Activated T-cell treated with anti-CD3 and anti-CD28 coated beads for 48 hours (primary cell): Measurements from ENCODE around the gene AKAP9.
"Not testable (repeated sequence)": the region's sequence is repeated elsewhere in the genome, so short reads cannot be mapped to it uniquely, and the experiment has no call there.

Source experiments
- DNase-seq: peaks from one replicate; pipeline ENCODE4 v3.0.0-alpha.2; 2020; ENCODE audit warnings: low read depth

Gene AKAP9

DNA sequence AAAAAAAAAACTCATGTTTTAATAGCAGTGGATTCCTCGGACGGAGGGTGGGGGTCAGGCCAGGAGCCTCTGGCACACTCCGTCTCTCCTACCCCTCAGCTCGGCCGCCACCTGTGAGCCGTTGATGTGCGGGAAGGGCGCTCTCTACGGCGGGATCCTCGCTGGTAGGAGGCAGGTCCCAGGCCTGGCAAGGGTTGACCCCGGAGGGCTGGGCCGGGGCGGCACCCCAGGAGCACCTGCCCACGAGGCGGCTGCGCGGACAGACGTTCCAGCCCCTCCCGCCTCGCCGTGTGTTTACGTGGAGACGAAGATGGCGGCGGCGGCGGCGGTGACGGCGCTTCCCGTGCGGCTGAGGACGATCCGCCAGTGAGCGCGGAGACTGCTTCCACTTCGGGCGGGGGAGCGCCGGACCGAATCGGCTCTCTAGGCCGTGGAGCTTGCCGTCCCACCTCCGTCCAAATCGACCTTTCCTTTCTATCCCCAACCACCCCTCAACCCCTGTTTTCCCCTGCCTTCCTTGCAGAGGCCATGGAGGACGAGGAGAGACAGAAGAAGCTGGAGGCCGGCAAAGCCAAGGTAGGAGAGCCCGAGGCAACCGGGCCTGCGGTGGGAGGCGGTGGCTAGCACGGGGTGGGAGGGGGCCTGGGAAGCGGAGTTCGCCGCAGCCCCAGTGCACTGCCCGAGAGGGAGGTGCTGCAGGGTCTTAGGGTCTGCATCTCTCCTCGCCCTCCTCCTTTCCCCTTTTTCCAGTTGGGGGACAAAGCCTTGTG, at the start of gene AKAP9:
Gene AKAP9, plus strand, starts transcription at position 291 of the 770 bp plus-strand sequence. Its CDS starts 238 bp downstream, at position 529.
- peak; percentile 87 for DNase-seq

GRCh38 chr7:91892099-91892705, 48.5 kb upstream of the AKAP9 start:
- no peak for DNase-seq

DNA sequence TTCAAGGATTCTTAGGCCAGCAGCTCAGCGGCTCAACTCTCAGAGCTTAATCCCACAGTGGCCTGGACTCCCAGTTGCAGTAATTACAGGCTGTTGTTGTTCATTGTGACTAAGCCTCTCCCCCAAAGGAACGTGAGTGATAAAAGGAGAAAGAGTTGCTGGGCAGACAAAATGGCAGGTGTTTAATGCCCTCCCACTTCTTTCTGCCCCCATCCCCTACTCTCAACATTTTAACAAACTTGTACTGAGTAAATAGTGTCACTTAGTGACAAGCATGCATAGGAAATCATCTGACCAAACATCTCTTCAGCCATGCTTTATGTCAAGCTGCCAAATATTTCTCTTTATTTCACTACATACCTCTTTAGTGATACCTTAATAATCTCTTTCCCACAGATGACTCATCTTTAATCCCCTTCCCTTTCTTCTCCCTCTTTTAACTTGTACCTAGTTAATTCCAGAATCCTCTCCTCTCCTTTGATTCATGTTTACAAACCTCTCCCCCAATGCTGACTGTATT, 47.8 kb upstream of the AKAP9 start:
- DNase-seq: no peak

DNA sequence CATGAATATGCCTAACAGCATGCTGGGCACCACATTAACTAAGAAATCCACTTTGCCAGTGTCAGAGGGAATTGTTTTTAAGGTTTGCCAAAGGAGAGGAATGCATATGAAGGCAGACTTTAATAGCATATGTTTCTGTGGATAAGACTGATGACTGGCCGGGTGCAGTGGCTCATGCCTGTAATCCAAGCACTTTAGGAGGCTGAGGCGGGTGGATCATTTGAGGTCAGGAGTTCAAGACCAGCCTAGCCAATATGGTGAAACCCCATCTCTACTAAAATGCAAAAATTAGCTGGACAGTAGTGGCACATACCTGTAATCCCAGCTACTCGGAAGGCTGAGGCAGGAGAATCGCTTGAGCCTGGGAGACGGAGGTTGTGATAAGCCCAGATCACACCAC, 47.0 kb upstream of the AKAP9 start:
- DNase-seq: not testable (repeated sequence)

DNA sequence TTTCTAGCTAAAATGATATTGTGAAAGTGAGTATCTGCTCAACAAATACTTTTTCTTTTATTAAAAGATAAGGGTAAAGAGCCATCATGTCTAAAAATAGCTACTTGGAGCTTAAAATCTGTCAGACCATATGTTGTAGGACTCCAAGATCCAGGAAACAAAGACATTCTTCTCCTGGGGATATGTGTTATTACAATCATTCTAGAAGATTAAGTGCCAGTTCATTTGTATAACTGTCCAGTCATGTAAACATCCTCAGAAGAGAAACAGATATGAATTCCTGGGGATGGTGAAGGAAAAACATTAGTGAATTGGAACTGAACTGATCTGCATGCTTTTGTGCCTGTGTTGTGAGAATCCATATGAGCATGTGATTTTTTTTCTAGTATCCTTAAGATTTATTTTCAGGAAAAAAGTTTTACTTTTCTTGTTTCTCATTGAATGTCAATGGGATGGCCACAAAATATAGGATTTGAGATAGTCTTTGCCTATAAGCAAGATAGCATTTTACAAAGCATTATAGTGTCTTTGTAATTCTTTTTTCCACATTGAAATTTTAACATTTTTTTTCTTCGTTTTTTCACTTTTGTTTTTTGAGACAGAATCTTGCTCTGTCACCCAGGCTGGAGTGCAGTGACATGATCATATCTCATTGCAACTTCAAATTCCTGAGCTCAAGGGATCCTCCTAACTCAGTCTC, 45.7 kb upstream of the AKAP9 start:
- no peak for DNase-seq

GRCh38 chr7:91898240-91898992, 42.2 kb upstream of the AKAP9 start:
- no peak for DNase-seq

DNA sequence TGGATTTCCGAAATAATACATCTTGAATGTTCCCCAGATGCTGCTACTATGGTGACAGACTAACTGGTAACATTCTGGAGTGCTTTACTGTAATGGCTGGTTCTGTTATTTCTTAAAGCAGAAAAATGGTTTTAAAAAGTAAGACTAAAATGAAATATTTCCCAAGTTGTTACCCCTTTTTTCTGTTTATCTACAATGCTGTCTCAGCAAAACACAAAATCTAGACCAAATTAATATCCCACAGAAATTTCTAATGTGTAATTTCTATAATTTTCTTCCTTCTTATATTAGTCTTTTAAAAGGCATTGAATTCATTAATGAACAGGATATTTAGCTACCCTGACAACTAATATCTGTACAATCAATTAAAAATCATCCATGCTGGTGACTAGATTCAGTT, 41.1 kb upstream of the AKAP9 start:
- no peak for DNase-seq

DNA sequence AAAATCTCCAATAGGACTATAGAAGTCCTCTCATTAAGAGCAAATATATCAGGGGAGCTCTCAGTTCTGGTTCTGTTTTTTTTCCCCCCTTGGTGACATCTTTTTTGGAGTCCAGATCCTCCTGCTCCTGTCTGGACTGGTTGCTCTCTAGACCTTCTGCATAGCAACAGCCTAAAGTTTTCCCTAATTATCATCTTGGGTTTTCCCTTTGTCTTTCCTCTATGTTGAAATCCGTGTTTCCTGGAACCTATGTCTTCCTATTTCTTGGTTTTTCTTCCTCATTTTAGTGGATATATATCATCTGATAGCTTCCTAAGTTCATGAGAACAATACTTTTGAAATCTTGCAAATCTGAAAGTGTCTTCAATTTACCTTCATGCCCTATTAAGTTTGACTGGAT, 30.5 kb upstream of the AKAP9 start:
- no peak for DNase-seq

DNA sequence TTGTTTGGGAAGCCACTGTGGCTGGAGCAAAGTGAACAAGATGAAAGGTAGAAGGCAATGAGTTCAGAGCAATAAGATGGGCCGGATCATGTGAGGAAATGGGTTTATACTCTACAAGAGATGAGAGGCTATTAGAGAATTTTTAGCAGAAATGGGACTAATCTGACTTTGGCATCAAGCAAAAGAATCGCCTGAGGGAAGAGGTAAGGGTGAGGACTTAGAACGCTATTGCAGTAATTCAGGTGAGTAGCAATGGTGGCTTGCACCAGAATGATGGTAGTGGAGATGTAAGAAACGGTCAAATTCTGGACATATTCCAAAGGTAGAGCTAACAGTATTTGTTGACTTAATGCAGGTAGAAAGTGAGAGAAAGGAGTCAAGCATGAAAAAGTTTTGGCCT, 29.5 kb upstream of the AKAP9 start:
- DNase-seq: no peak

GRCh38 chr7:91912494-91912893, 28.2 kb upstream of the AKAP9 start:
- no peak for DNase-seq

DNA sequence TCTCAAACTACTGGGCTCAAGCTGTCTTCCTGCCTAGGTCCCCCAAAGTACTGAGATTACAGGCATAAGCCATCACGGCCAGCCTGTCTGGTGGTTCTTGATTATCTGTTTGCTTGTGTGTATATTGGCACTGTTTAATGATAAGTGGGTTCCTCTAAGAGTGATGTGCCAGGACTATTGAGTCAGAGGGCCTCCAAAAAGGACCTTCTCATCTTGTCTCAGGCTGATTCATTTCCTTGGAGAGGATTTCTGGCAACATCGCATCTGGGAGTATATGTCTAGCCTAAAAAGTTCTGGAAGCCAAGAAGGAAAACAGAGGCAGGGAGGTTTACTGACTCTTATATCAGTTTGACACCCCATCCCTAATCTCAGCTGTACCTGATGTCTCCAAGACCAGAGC, 27.1 kb upstream of the AKAP9 start:
- DNase-seq: no peak

- DNase-seq: no peak
These were observed 25.1 kb upstream of the AKAP9 start for GRCh38 chr7:91915401-91916050.

DNA sequence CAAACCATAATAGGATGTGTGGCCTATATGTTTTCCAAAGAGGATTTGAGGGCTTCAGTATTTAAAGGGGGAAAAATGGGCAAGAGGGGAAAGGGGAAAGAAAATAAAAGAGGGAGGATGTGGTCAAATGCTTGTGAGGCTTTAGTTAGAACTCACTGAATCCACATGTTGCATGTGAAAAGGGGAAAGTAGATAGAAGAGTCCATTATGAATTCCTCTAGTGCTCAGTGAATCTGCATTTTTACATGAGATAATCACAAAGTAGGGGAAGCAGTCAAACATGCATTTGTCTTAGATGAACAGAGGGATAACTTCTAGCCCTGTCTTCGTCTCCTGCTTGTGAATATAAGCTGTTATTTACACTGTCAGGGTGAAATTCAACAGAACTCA, 24.6 kb upstream of the AKAP9 start:
- no peak for DNase-seq

DNA sequence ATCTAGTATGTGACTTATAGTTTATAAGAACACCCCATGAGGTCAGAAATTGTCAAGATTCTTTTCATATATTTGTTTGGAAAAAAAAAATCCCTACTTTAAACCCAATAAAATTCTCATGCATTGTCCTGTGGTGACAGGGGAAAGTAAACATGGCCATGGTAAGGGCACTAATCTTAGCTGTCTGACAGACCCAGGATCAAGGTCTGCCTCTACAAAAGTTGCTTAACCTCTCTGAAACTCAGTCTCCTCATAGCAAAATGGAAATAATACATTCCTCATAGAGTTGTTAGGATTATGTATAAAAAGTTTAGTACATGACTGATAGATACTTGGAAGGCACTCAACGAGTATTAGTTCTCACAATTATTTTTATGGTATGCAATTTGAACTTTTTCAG, 22.3 kb upstream of the AKAP9 start:
- DNase-seq: no peak

GRCh38 chr7:91922857-91923256, 17.8 kb upstream of the AKAP9 start:
- no peak for DNase-seq

DNA sequence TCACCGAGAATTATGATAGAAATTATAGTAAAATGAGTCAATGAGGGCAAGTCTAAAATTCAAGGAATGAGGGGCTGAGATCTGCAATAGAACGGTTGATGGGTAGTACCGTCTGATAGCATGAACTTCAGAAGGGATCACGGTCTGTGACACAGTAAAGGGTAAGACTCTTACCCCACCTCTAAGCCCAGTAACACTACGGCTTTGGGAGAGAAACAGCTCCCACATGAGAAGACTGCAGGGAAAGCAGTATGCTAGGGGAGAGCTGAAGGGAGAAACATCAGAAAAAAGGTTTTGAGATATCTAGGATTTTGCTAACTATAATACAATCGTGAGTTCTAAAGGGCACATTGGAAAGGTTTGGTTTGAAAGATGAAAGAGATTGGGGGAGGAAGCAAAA, 12.8 kb upstream of the AKAP9 start:
- DNase-seq: no peak

GRCh38 chr7:91929463-91929862, 11.2 kb upstream of the AKAP9 start:
- no peak for DNase-seq

DNA sequence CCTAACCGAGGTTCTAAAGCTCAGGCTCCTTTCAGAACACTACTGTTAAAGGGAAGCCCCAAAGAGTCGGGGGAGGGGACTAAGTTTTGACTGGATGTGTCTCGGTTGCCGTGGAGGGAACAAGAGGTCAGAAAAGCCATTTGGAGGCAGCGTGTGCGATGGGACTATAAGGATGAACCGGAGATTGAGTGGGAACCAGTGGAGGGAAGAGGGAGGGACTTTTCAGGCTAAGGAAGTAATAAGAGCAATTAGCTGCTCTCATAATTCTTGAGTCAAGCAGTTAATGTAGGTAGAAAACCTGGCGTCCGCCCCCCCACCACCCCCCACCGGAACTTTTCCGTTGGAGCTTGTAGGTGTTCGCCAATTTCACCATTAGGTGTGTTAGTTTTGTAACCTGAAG, 491 bp upstream of the AKAP9 start:
- peak; percentile 15 for DNase-seq

DNA sequence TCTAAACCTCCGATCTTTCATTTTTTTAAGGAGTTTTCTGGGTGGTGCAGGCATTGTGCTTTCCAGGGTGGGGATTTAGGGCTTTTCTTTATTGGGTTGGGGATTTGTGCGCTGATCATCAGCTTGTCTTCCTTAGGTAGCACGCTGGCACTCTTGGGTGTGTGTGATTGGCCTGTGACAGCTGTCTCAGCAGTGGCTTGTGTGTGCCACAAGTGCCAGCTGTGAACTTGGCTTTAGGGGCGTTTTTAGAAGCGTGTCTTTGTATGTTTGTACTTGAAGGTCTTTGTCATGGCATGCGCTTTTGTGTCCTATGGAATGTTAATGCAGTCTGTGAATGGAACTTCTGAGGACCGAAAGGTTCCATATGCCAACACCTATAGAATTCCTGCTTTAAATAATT, 788 bp downstream of the AKAP9 start:
- DNase-seq: peak; percentile 10

GRCh38 chr7:91942312-91942711, 1.6 kb downstream of the AKAP9 start:
- no peak for DNase-seq

GRCh38 chr7:91944970-91945369, 4.3 kb downstream of the AKAP9 start:
- not testable (repeated sequence) for DNase-seq

- no peak for DNase-seq
These were observed 4.8 kb downstream of the AKAP9 start for GRCh38 chr7:91945476-91945875.
